Transverse colon (tissue), 4 donors: ENCODE measurements around the gene DOCK2. TPM values are rescaled to one million over a fixed set of nuclear protein-coding genes. Genes with fewer than 3 reads are reported as not detected.

ENCODE experiments used
- DNase-seq: peaks from one replicate; pipeline ENCODE4 v3.0.0-alpha.2; 2019
- H3K27ac ChIP-seq, 4 donors: fragments of 200-600 bp; sonication (generic); 2 replicates each; pipeline ENCODE4 v1.5.1; 2016 to 2018; ENCODE audit warnings: inconsistent platforms in 4 of 4
- H3K27me3 ChIP-seq: fragments of 200-600 bp; sonication (generic); 2 replicates; pipeline ENCODE4 v1.5.1; 2017; ENCODE audit warnings: inconsistent platforms
- H3K36me3 ChIP-seq, 4 donors: fragments of 200-600 bp; sonication (generic); 2 replicates each; pipeline ENCODE4 v1.5.1; 2017 to 2019; ENCODE audit warnings: inconsistent platforms in 4 of 4
- H3K4me1 ChIP-seq, 4 donors: fragments of 200-600 bp; sonication (generic); 2 replicates each; pipeline ENCODE4 v1.5.1; 2017 to 2020; ENCODE audit warnings: inconsistent platforms in 4 of 4
- H3K4me3 ChIP-seq, 4 donors: fragments of 200-600 bp; sonication (generic); 1 replicate in 1 of 4; 2 replicates in 3 of 4; pipeline versions ENCODE4 v1.5.1 to v1.6.1; 2017 to 2019; ENCODE audit warnings: inconsistent platforms in 4 of 4
- H3K9me3 ChIP-seq, 2 donors: fragments of 200-600 bp; sonication (generic); 2 replicates each; pipeline ENCODE4 v1.5.1; 2017 to 2019; ENCODE audit warnings: inconsistent platforms in 2 of 2
- EP300 ChIP-seq: sonication (generic); formaldehyde crosslinking; IDR thresholded peaks from one replicate; pipeline ENCODE4 v1.6.1; 2017; ENCODE audit warnings: antibody characterized with exemption, low read depth
- POLR2A ChIP-seq: fragments of 450-650 bp; IDR thresholded peaks from one replicate; pipeline ENCODE4 v1.6.1; 2016; ENCODE audit warnings: antibody characterized with exemption, mild to moderate bottlenecking, moderate library complexity
- POLR2AphosphoS5 ChIP-seq, 3 donors: sonication (generic); formaldehyde crosslinking; IDR thresholded peaks; one replicate each; pipeline ENCODE4 v1.6.1; 2016; ENCODE audit warnings: antibody characterized with exemption in 3 of 3
- WGBS, 2 donors: methylation state at CpG; one replicate each; pipeline ENCODE4 v1.1.5; 2018; ENCODE audit warnings: low coverage in 1 of 2; 5-methylcytosine and 5-hydroxymethylcytosine counted together
- in situ Hi-C, 4 donors: fragments of 200-750 bp; cut with MboI; loops; one replicate each; pipeline versions ENCODE4 v1.15.0 to v1.15.1; 2017; ENCODE audit warnings: low sequenced_read_pairs in 3 of 4, low pct_ligation_motif_present in 1 of 4, low pct_unique_long_range_greater_than_20kb in 1 of 4
- intact Hi-C: fragments of 100-400 bp; cut with DNase I; formaldehyde crosslinking; loops from one replicate; pipeline ENCODE4 v1.15.1; 2023; ENCODE audit warnings: low total_unique reads
- total RNA-seq, 4 donors: library from RNA; depleted of rRNA; stranded (reverse); fragments of >200 nt; gene quantifications; one replicate each; pipeline ENCODE4 v1.1.0, GENCODE V29; 2016
- TF ChIP-seq, protein P1 (sequence below), 5 experiments: fragments of 200-600 bp in 3 of 5; fragments of 450-650 bp in 2 of 5; sonication (generic) in 3 of 5; IDR thresholded peaks; 1 replicate in 2 of 5; 2 replicates in 3 of 5; pipeline ENCODE4 v1.5.1; 2016 to 2017; ENCODE audit warnings: antibody characterized with exemption in 5 of 5, inconsistent platforms in 3 of 5, mild to moderate bottlenecking in 2 of 5, moderate library complexity in 1 of 5

Gene DOCK2
- total RNA-seq, 4 donors from 2014 or later: 8.3 to 24.0 (median 14.3) TPM

DNA sequence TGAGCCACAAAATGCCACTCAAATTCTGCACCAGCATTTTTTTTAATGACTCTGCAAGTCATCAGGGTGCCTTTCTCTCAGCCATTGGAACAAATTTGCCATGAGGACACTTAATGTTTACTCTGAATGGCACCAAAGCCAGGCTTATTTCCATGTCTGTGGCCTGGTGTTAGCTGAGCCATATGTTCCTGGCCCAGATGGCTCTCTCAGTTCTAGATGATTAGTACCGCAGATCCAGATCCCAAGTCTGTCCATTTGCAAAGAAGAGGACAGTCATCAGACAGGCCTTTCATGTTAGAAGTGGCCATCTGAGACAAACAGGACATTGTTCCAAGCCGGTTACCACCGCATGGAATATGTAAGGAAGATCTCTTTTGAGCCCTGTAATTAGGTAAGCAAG is 272.9 kb downstream of the DOCK2 start:
- intact Hi-C loops (no loop called here), in situ Hi-C loops (no loop called here)
- no peaks in the 10 kb centered on the region for H3K27me3 ChIP-seq
- H3K36me3 ChIP-seq: no peaks in the 10 kb centered on the region
- no peak overlapping the region for H3K27ac ChIP-seq
- H3K9me3 ChIP-seq: no peaks in the 10 kb centered on the region
- H3K4me3 ChIP-seq: no peak overlapping the region
- TF ChIP-seq, protein P1, sequence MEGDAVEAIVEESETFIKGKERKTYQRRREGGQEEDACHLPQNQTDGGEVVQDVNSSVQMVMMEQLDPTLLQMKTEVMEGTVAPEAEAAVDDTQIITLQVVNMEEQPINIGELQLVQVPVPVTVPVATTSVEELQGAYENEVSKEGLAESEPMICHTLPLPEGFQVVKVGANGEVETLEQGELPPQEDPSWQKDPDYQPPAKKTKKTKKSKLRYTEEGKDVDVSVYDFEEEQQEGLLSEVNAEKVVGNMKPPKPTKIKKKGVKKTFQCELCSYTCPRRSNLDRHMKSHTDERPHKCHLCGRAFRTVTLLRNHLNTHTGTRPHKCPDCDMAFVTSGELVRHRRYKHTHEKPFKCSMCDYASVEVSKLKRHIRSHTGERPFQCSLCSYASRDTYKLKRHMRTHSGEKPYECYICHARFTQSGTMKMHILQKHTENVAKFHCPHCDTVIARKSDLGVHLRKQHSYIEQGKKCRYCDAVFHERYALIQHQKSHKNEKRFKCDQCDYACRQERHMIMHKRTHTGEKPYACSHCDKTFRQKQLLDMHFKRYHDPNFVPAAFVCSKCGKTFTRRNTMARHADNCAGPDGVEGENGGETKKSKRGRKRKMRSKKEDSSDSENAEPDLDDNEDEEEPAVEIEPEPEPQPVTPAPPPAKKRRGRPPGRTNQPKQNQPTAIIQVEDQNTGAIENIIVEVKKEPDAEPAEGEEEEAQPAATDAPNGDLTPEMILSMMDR (IDR thresholded peaks at IDR 0.05): no peak
- TF ChIP-seq POLR2A (no peak), EP300 (no peak), POLR2AphosphoS5 (IDR thresholded peaks at IDR 0.05) (no peak)
- DNase-seq: no peak
- no peaks in the 10 kb centered on the region for H3K4me1 ChIP-seq
- 81% methylated on average over 3 of the region's 3 CpGs; no CpG with 5 or more reads in 1 of the 2 donors for WGBS, 2 donors

DNA sequence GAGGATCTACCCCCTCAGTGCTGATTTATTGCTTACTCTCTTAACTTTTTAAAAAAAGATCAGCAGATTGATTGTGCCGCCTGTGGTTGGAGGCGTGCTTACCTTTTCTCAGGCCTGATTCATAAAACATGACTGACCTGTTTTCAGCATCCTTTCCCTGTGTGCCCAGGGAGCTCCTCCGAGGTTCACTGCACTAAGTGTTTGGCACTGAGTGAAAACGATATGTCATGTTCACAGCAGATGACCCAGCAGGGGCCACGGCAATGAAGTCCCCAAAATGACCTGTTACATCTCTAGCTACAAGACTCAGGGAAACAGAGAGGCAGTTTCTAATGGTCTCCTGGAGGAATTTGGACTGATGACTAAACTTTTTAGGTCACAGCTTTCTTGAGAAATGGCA is 273.3 kb downstream of the DOCK2 start:
- no peaks in the 10 kb centered on the region for H3K4me1 ChIP-seq
- TF ChIP-seq EP300 (no peak), POLR2AphosphoS5 (IDR thresholded peaks at IDR 0.05) (no peak), POLR2A (no peak)
- TF ChIP-seq, protein P1 (IDR thresholded peaks at IDR 0.05): no peak
- 88% methylated on average over 5 of the region's 5 CpGs; no CpG with 5 or more reads in 1 of the 2 donors for WGBS, 2 donors
- H3K27me3 ChIP-seq: no peaks in the 10 kb centered on the region
- H3K9me3 ChIP-seq: no peaks in the 10 kb centered on the region
- intact Hi-C loops: no loop called here
- no peak for DNase-seq
- H3K4me3 ChIP-seq: no peak overlapping the region
- in situ Hi-C loops: no loop called here
- H3K36me3 ChIP-seq: no peaks in the 10 kb centered on the region
- no peak overlapping the region for H3K27ac ChIP-seq

DNA sequence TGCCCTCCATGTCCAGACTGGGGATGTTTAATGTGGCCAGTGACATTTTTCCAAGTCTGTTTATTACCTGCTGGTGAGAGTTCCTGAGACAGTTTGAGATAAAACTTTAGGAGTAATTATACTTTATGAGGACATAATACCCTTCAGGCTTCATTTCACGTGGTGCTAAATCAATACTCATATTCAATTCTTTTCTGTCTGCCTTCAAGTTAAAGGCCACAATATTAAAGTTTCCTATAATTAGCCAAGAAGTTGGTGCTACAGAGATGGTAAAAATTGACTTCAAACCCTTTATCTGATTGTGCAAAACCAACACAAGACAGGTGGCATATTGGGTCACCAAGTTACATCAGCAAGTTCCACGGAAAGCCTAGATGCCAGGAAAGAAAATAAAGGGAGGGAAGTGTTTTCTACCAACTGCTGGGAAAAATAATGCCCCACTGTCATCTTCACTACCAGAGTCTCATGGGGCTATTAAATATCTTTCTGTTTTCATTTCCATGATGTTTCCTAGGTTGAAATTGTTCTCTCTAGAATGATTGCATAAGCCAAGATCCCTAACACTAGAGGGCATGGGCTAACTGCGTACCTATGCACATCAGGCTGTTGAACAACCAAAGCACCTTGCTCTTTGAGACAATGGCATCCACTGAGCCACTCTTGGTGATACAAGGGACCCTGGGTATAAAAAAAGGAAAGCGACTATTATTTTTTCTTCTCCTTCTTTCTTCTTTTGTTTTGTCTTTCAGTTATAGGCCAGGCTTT is 274.6 kb downstream of the DOCK2 start:
- no peaks in the 10 kb centered on the region for H3K36me3 ChIP-seq
- TF ChIP-seq EP300: no peak
- TF ChIP-seq, protein P1 (IDR thresholded peaks at IDR 0.05): no peak
- TF ChIP-seq POLR2A: no peak
- TF ChIP-seq POLR2AphosphoS5 (IDR thresholded peaks at IDR 0.05): no peak
- in situ Hi-C loops: no loop called here
- no peak for DNase-seq
- no peaks in the 10 kb centered on the region for H3K9me3 ChIP-seq
- WGBS, 2 donors: 69 to 77% methylated on average over 3 to 4 of the region's 4 CpGs
- intact Hi-C loops: no loop called here
- H3K27ac ChIP-seq: no peak overlapping the region
- no peaks in the 10 kb centered on the region for H3K27me3 ChIP-seq
- H3K4me3 ChIP-seq: no peak overlapping the region
- H3K4me1 ChIP-seq: no peaks in the 10 kb centered on the region

GRCh38 chr5:169913479-169913878 is 276.4 kb downstream of the DOCK2 start:
- intact Hi-C loops: no loop called here
- no peak overlapping the region for H3K4me3 ChIP-seq
- TF ChIP-seq, protein P1 (IDR thresholded peaks at IDR 0.05): no peak
- no peak for TF ChIP-seq POLR2AphosphoS5 (IDR thresholded peaks at IDR 0.05)
- TF ChIP-seq EP300: no peak
- TF ChIP-seq POLR2A: no peak
- no peaks in the 10 kb centered on the region for H3K9me3 ChIP-seq
- H3K27ac ChIP-seq: no peak overlapping the region
- H3K27me3 ChIP-seq: no peaks in the 10 kb centered on the region
- 80 to 88% methylated on average over 2 of the region's 2 CpGs for WGBS, 2 donors
- in situ Hi-C loops: no loop called here
- H3K36me3 ChIP-seq: no peaks in the 10 kb centered on the region
- H3K4me1 ChIP-seq: no peaks in the 10 kb centered on the region
- no peak for DNase-seq
